ENCODE data around the gene CEBPE.

GRCh38 chr14:23117371-23118020, 1.6 kb downstream of the CEBPE start:
- TF ChIP-seq CTCF (IDR thresholded peaks at IDR 0.05) (no peak), POLR2A (IDR thresholded peaks at IDR 0.05) (no peak)
